ENCODE results near the gene NTRK1. TPM values are rescaled to one million over a fixed set of nuclear protein-coding genes. Genes with fewer than 3 reads are reported as not detected.
A peak's percentile ranks its signal among the peaks of the same experiment; 100 is the strongest.

The NTRK1 gene
- total RNA-seq, 2 donors from 2014 or later = 0.59 to 31.4 TPM

- 65% methylated on average over 3 of the region's 3 CpGs for WGBS
- peaks cover 8% of the 10 kb centered on the region for H3K4me1 ChIP-seq (replicated peaks)
- TF ChIP-seq POLR2AphosphoS5 (IDR thresholded peaks at IDR 0.05) (no peak), POLR2A (IDR thresholded peaks at IDR 0.05) (no peak), CTCF (IDR thresholded peaks at IDR 0.05) (no peak)
- intact Hi-C loops (cut with DNase I) = no loop called here
- no peak overlapping the region for H3K4me3 ChIP-seq
- H3K36me3 ChIP-seq = no peaks in the 10 kb centered on the region
- no peak overlapping the region for H3K27ac ChIP-seq
- H3K27me3 ChIP-seq (replicated peaks; ENCODE audit: insufficient read depth) = no peaks in the 10 kb centered on the region
- no peaks in the 10 kb centered on the region for H3K9me3 ChIP-seq
- no peak for DNase-seq (ENCODE audit: low spot score)
Measured at GRCh38 chr1:156854634-156855033, 6.0 kb upstream of the NTRK1 start.

- no peak for DNase-seq (ENCODE audit: low spot score)
- TF ChIP-seq POLR2A (IDR thresholded peaks at IDR 0.05) (no peak), CTCF (IDR thresholded peaks at IDR 0.05) (no peak), POLR2AphosphoS5 (IDR thresholded peaks at IDR 0.05) (no peak)
- 83% methylated on average over 3 of the region's 3 CpGs for WGBS
- H3K4me3 ChIP-seq = no peak overlapping the region
- H3K9me3 ChIP-seq = no peaks in the 10 kb centered on the region
- no peaks in the 10 kb centered on the region for H3K36me3 ChIP-seq
- intact Hi-C loops (cut with DNase I) = no loop called here
- no peak overlapping the region for H3K27ac ChIP-seq
- peaks cover 17% of the 10 kb centered on the region for H3K4me1 ChIP-seq (replicated peaks)
- H3K27me3 ChIP-seq (replicated peaks; ENCODE audit: insufficient read depth) = peaks cover 11% of the 10 kb centered on the region
Measured at GRCh38 chr1:156856282-156856785, 4.3 kb upstream of the NTRK1 start.

- Histone ChIP-seq H3K36me3 (no peaks in the 10 kb centered on the region), H3K4me1 (replicated peaks) (peaks cover 17% of the 10 kb centered on the region), H3K27ac (no peak overlapping the region), H3K9me3 (no peaks in the 10 kb centered on the region), H3K27me3 (replicated peaks; ENCODE audit: insufficient read depth) (peaks cover 14% of the 10 kb centered on the region), H3K4me3 (no peak overlapping the region)
- 71% methylated on average over 3 of the region's 3 CpGs for WGBS
- intact Hi-C loops (cut with DNase I) = no loop called here
- DNase-seq (ENCODE audit: low spot score) = no peak
- TF ChIP-seq POLR2AphosphoS5 (IDR thresholded peaks at IDR 0.05) (no peak), POLR2A (IDR thresholded peaks at IDR 0.05) (no peak), CTCF (IDR thresholded peaks at IDR 0.05) (no peak)
Measured at GRCh38 chr1:156857532-156857931, 3.1 kb upstream of the NTRK1 start.

- intact Hi-C loops (cut with DNase I) = no loop called here
- H3K4me3 ChIP-seq = no peak overlapping the region
- H3K4me1 ChIP-seq (replicated peaks) = peaks cover 17% of the 10 kb centered on the region
- WGBS = 21% methylated on average over 5 of the region's 5 CpGs
- H3K36me3 ChIP-seq = no peaks in the 10 kb centered on the region
- DNase-seq (ENCODE audit: low spot score) = no peak
- H3K27me3 ChIP-seq (replicated peaks; ENCODE audit: insufficient read depth) = peaks cover 14% of the 10 kb centered on the region
- H3K9me3 ChIP-seq = no peaks in the 10 kb centered on the region
- H3K27ac ChIP-seq = no peak overlapping the region
- no peak for TF ChIP-seq POLR2AphosphoS5 (IDR thresholded peaks at IDR 0.05)
- no peak for TF ChIP-seq POLR2A (IDR thresholded peaks at IDR 0.05)
- TF ChIP-seq CTCF (IDR thresholded peaks at IDR 0.05) = no peak
Measured at GRCh38 chr1:156858555-156858956, 2.1 kb upstream of the NTRK1 start.

- Histone ChIP-seq H3K9me3 (no peaks in the 10 kb centered on the region), H3K4me1 (replicated peaks) (peaks cover 17% of the 10 kb centered on the region), H3K27ac (no peak within 1 kb of the TSS), H3K4me3 (peak within 1 kb of the TSS; percentile 4 to 11), H3K36me3 (no peaks in the 10 kb centered on the region), H3K27me3 (replicated peaks; ENCODE audit: insufficient read depth) (peaks cover 14% of the 10 kb centered on the region)
- no peak for TF ChIP-seq POLR2AphosphoS5 (IDR thresholded peaks at IDR 0.05)
- TF ChIP-seq POLR2A (IDR thresholded peaks at IDR 0.05) = no peak
- no peak for TF ChIP-seq CTCF (IDR thresholded peaks at IDR 0.05)
- DNase-seq (ENCODE audit: low spot score) = no peak
- 7% methylated on average over 38 of the region's 39 CpGs for WGBS
- intact Hi-C loops (cut with DNase I) = no loop called here
Measured at GRCh38 chr1:156858959-156859522, 1.6 kb upstream of the NTRK1 start, which contains the start of gene INSRR. TSS of gene INSRR (minus strand) at chr1:156859117. CDS start at chr1:156858621, 496 bp downstream.

All from prostate gland (tissue), 2 donors.